ENCODE measurements around the gene KCNC1. TPM values are rescaled to one million over a fixed set of nuclear protein-coding genes. Genes with fewer than 3 reads are reported as not detected.

KCNC1 gene
- total and polyA plus RNA-seq, 2 of the 4 experiments (the other 2 are of a cell fraction), result 0.03 TPM; not detected in 1

DNA sequence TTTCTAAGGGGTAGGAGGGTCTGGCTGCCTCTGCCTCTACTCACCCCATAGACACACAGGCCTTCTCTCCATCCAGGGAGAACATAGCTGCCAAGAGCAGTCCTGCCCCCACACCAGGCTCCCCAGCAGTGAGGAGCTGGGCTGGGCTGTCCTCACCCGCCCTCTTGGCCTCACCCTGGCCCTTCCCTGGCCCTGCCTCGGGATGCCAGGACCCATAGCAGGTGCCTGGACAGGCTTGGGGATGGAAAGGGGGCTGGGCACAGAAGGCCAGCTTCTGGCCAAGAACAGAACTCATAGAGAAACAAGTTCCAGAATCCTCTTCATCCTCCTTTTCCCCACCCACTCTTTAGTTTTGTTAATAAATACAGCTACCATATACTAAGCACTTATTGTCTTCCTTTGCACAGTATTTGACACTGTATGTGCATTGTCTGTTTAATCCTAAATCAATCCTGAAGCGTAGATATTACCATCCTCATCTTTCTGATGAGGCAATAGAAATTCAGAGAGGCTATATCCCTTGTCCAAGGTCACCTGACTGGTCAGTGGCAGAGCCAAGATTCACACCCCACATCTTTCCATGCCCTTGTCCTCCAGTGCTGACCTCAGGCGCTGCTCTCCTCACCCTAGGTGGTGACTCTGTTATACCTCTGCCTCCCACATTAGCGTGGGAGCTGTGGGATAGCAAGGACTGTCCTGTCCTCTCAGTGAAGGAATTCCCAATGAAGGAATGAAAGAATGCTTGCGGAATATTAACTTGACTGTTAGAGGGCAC, 37.2 kb upstream of the KCNC1 start:
- Histone ChIP-seq H3K4ac (ENCODE audit: low read depth, low read length) (no peak overlapping the region), H3K36me3 (ENCODE audit: control insufficient read depth, insufficient read depth, low read length) (no peaks in the 10 kb centered on the region), H3K79me1 (ENCODE audit: low read depth in 1 of 2, low read length in 2 of 2) (no peaks in the 10 kb centered on the region), H3K56ac (ENCODE audit: extremely low read depth, insufficient read depth, low read length) (no peak overlapping the region), H4K20me1 (ENCODE audit: insufficient read depth, low read length) (no peaks in the 10 kb centered on the region), H3K9ac (ENCODE audit: low read depth, low read length) (no peak overlapping the region), H3K9me3 (ENCODE audit: control insufficient read depth, insufficient read depth, low read length) (no peaks in the 10 kb centered on the region), H4K8ac (ENCODE audit: low read depth in 2 of 2, low read length in 2 of 2) (no peak overlapping the region), H3K4me2 (ENCODE audit: low read depth, low read length) (no peak overlapping the region), H3K23ac (ENCODE audit: low read depth, low read length) (no peak overlapping the region), H3K9me1 (ENCODE audit: insufficient read depth, low read length) (no peaks in the 10 kb centered on the region), H2BK120ac (ENCODE audit: low read depth, low read length) (no peak overlapping the region), H4K91ac (ENCODE audit: insufficient read depth, low read depth, low read length) (no peak overlapping the region), H2BK15ac (ENCODE audit: low read depth, low read length) (no peak overlapping the region), H3K27me3 (ENCODE audit: control insufficient read depth, insufficient read depth, low read length) (peaks cover 40% of the 10 kb centered on the region), H2AFZ (replicated peaks; ENCODE audit: low read length, poor library complexity) (no peak overlapping the region), H2BK20ac (ENCODE audit: low read depth, low read length) (no peak overlapping the region), H3K4me3 (ENCODE audit: insufficient read depth, low read depth, low read length) (no peak overlapping the region), H2BK5ac (ENCODE audit: low read depth, low read length, poor library complexity, severe bottlenecking) (no peak overlapping the region), H4K5ac (ENCODE audit: low read depth, low read length) (no peak overlapping the region), H2AK5ac (ENCODE audit: low read depth, low read length) (no peak overlapping the region), H3K27ac (ENCODE audit: insufficient read depth, low read length) (no peak overlapping the region), H3K18ac (ENCODE audit: low read depth, low read length) (no peak overlapping the region), H2AK9ac (replicated peaks; ENCODE audit: low read depth, low read length, poor library complexity) (no peak overlapping the region), H3K4me1 (ENCODE audit: control insufficient read depth, insufficient read depth, low read length) (no peaks in the 10 kb centered on the region), H3K14ac (replicated peaks; ENCODE audit: low read depth, low read length) (no peak overlapping the region)
- intact Hi-C loops (cut with micrococcal nuclease), result loop anchor here (10.0 kb wide), 1 partner anchor 1127 kb away; no protein-coding TSS in a partner anchor
- DNase-seq (no peak), ATAC-seq (ENCODE audit: low read depth) (no peak)
- no TSS peak for BruUV-seq (replicated peaks)
- CTCF ChIA-PET, result interaction anchor here (0.9 kb wide), 1 partner anchor 37 kb away, joined by 5 read pairs; the partner anchor contains the start of gene KCNC1
- dilution Hi-C loops (cut with HindIII; ENCODE audit: low sequenced_read_pairs, unreplicated experiment), result no loop called here
- TF ChIP-seq NFE2L2 (IDR thresholded peaks at IDR 0.05; ENCODE audit: low read depth, low read length), result no peak
- TF ChIP-seq, protein P1, sequence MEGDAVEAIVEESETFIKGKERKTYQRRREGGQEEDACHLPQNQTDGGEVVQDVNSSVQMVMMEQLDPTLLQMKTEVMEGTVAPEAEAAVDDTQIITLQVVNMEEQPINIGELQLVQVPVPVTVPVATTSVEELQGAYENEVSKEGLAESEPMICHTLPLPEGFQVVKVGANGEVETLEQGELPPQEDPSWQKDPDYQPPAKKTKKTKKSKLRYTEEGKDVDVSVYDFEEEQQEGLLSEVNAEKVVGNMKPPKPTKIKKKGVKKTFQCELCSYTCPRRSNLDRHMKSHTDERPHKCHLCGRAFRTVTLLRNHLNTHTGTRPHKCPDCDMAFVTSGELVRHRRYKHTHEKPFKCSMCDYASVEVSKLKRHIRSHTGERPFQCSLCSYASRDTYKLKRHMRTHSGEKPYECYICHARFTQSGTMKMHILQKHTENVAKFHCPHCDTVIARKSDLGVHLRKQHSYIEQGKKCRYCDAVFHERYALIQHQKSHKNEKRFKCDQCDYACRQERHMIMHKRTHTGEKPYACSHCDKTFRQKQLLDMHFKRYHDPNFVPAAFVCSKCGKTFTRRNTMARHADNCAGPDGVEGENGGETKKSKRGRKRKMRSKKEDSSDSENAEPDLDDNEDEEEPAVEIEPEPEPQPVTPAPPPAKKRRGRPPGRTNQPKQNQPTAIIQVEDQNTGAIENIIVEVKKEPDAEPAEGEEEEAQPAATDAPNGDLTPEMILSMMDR (conservative IDR thresholded peaks at IDR 0.05; ENCODE audit: low read depth, low read length), result no peak
- TF ChIP-seq POLR2A (IDR thresholded peaks at IDR 0.05; ENCODE audit: low read depth, low read length), result no peak
- no peak for TF ChIP-seq CEBPB (IDR thresholded peaks at IDR 0.05; ENCODE audit: low read depth, low read length)
- no peak for TF ChIP-seq MAFK (IDR thresholded peaks at IDR 0.05; ENCODE audit: low read depth, low read length)
- no peak for TF ChIP-seq CHD1 (IDR thresholded peaks at IDR 0.05; ENCODE audit: low read depth, low read length)
- WGBS, 2 experiments (ENCODE audit: extremely low coverage in 2 of 2, insufficient read length in 1 of 2), result no CpG with 5 or more reads among the region's 6 CpGs
- POLR2A ChIA-PET (ENCODE audit: unreplicated experiment), result interaction anchor here (0.6 kb wide), 1 partner anchor 129 kb away, joined by 3 read pairs; no protein-coding TSS in a partner anchor
- in situ Hi-C loops (cut with MboI; ENCODE audit: low sequenced_read_pairs), result no loop called here
